Pulmonary artery endothelial cell (primary cell): ENCODE data around the gene BPIFB2. TPM values are rescaled to one million over a fixed set of nuclear protein-coding genes. Genes with fewer than 3 reads are reported as not detected.
"Not testable (repeated sequence)": the region's sequence is repeated elsewhere in the genome, so short reads cannot be mapped to it uniquely, and the experiment has no call there.

ENCODE experiments used
- DNase-seq: peaks from one replicate; pipeline ENCODE4 v3.0.0-alpha.2; 2011; ENCODE audit warnings: low read depth, low spot score
- total RNA-seq: library from RNA; depleted of rRNA; stranded (reverse); fragments of >200 nt; gene quantifications from 2 replicates; pipeline ENCODE4 v1.2.3, GENCODE V29; 2014

The BPIFB2 gene, protein sequence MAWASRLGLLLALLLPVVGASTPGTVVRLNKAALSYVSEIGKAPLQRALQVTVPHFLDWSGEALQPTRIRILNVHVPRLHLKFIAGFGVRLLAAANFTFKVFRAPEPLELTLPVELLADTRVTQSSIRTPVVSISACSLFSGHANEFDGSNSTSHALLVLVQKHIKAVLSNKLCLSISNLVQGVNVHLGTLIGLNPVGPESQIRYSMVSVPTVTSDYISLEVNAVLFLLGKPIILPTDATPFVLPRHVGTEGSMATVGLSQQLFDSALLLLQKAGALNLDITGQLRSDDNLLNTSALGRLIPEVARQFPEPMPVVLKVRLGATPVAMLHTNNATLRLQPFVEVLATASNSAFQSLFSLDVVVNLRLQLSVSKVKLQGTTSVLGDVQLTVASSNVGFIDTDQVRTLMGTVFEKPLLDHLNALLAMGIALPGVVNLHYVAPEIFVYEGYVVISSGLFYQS
- total RNA-seq, result not detected in 2 replicates

DNA sequence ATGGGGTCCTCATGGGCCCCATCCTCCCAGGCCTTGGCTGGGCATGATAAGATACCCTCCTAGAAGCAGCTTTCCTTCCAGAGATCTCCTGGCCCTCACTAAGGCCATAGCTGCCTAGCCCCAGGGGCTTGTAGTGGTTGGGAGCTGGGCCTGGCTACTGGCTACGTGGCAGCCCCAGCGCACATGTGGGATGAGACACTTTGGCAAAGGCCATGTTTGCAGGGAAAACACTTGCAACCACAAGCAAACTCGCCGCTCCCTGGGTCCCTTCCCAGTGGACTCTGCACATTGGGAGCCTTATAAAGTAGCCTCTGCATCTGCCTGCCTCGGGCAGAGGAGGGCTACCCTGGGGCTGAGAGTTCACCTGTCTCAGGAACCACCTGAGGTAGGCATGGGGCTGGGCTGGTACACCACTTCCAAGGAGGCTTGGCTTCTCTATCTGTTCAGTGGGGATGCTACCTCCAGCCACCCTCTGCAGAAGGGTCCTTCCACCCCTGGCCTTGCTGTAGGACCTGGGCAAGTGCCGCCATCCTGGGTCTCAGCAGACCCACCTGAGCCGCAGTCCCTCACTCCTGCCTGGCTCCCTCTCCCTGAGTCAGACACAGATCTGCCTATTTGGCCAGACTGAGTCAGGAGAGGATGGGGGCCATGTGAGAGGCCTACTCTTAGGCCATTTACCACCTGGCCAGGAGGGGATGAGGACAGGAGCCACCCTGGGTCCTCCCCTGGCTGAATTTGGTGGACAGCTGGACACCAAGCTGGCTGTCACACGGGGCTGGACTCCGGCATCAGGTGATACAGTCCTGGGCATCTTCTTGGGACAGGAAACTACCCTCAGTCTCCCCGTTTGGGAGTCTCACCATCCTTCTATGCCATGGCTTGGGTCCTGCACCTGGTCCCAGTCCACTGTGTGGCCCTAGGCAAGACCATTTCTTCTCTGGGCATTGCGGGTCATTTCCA lies at the start of gene BPIFB2:
Gene BPIFB2, plus strand, starts transcription at position 329 of the 960 bp plus-strand sequence. CDS start 871 bp downstream, outside the sequence.
- DNase-seq, result no peak

DNA sequence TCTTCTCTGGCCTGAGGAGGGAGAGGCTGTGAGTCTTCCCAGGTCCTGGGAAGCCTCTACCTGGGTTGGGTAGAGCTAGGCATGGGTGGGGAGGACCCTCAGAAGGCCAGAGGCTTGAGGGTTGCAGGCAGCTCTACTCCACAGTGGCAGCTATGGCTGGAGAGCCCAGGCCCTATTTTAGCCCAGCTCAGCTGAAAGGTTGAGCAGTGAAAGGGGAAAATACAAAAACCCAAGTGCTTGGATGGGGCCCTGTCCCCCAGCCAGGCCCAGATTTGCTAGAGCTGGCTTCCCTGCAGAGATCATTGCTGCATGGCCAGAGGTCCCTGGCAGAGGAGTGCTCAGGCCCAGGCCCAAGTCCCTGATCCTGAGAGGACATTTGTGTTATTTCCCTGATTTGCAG lies 48.9 kb upstream of the BPIFB2 start:
- no peak for DNase-seq

- no peak for DNase-seq
Observed at GRCh38 chr20:32959351-32960221, 47.9 kb upstream of the BPIFB2 start.

DNA sequence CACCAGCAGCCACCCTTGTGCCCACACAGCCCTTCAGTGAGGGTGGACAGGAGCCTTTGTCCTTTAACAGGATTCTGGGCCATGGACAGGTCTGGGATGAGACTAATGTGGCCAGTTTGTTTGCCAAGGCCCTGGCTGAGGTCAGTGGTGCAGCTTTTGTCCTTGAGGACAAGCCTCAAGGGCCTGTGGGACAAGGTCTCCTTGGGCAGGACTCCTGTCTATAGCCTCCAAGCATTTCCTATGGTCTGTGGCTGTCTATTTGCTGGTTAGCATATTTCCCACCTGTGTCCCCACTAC lies 47.3 kb upstream of the BPIFB2 start:
- no peak for DNase-seq

DNA sequence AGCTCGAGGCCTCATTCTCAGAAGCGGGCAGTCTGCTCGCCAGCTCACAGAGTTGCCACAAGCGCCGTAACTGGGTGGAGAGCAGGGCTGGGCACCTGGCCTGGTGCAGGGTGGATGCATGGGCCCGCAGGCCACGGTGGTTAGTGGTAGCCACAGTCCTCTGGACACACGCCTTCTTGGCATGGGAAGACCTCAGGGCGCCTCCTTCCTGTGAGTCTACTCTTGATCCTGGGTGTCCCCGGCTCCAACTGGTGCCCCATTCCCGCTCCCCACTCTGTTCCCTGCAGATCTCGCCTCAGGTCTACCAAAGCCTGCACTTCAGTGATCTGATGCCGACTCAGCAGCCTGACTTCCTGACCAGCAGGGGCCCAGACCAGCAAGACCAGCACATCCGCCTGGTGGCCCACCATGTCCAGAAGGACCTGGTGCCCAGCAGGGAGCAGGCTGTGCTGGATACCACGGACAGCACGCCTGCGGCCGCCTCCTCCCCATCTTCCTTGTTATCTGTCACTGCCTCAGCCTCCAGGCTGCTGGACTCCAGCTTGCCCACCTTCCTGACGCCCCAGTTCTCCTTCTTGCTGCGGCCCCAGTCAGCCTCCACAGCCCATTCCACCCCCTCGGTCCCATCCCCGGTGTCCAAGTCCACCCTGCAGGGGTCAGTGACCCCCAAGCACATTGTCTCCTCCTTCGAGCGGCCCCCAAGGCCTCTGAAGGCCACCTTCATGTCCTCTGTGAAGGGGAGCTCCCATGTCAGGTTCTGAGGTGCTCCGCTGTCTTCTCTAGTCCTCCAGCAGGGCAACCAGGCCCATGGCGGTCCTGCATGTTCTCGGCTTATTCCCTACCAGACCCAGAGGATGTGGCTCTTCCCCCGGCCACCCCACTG lies 46.4 kb upstream of the BPIFB2 start:
- no peak for DNase-seq

DNA sequence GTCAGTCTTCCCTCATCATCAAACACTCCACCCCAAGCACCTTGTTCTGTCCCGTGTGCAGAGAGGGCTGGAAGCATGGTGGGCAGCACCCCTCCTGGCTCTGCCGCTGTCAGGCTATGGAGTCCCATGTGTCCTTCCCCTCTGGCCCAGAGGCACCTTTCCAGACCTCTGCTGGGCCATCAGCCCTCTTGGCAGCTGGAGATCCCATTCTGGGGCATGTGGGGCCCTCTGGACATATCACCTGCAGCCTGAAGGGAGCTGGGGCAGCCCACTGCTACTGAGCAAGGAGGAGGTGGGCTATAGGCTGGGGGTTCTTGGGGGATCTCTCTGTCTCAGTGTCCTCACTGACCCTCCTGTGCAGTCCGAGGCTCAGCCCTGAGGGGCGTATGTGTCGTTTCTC lies 45.5 kb upstream of the BPIFB2 start:
- DNase-seq, result no peak

- DNase-seq, result not testable (repeated sequence)
Observed at GRCh38 chr20:32962646-32963045, 44.9 kb upstream of the BPIFB2 start.

- DNase-seq, result no peak
Observed at GRCh38 chr20:32963176-32963575, 44.3 kb upstream of the BPIFB2 start.

DNA sequence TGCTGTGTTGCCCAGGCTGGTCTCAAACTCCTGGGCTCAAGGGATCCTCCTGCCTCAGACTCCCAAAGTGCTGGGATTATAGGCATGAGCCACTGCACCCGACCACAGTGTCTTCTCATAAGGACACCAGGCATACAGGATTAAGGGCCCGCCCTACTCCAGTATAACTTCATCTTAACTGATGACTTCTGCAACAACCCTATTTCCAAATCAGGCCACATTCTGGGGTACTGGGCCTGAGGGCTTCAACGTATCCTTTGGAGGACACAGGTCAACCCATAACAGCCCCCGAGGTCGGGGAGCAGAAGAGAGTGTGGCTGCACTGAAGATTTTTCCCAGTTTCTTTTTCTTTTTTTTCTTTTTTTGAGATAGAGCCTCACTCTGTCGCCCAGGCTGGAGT lies 42.9 kb upstream of the BPIFB2 start:
- DNase-seq, result no peak

GRCh38 chr20:32965115-32965514 lies 42.4 kb upstream of the BPIFB2 start:
- DNase-seq, result no peak

DNA sequence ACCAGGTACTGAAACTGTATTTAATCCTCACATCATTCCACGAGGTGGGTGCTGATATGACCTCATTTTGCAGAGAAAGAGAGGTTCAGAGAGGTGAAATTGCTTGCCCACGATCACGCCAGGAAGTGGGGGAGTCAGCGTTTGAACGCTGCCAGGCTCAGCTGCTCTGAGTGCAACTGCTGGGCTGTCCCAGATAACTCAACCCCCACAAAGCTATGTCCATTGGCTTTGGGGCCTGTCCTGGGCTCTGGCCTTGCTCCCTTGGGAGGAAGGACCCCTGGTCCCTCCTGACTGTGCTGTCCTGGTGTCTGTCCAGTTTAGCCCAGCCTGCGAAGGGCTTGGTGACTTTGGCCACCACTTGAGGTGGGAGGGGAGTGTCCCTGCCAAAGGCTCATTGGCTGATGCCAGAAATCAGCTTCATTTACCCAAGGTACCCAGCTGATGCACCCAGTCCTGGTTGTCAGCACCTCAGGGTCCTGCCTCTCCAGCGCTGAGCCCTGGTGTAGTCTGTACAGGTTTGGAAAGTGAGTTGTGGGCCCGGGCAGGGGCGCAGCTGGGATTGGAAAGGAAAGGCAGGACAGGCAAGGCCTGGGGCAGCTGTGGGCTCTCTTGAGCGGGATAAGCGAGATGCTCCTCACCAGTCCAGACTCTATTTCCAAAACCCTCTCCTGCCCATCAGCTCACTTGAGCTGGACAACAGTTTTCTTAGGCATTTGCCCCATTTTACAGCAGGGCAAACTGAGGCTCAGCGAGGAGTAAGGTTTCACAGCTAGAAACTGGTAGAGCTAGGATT lies 41.7 kb upstream of the BPIFB2 start:
- no peak for DNase-seq

GRCh38 chr20:32966382-32966781 lies 41.1 kb upstream of the BPIFB2 start:
- no peak for DNase-seq

GRCh38 chr20:32966881-32967781 lies 40.4 kb upstream of the BPIFB2 start:
- no peak for DNase-seq

GRCh38 chr20:32967961-32968457 lies 39.5 kb upstream of the BPIFB2 start:
- DNase-seq, result no peak

DNA sequence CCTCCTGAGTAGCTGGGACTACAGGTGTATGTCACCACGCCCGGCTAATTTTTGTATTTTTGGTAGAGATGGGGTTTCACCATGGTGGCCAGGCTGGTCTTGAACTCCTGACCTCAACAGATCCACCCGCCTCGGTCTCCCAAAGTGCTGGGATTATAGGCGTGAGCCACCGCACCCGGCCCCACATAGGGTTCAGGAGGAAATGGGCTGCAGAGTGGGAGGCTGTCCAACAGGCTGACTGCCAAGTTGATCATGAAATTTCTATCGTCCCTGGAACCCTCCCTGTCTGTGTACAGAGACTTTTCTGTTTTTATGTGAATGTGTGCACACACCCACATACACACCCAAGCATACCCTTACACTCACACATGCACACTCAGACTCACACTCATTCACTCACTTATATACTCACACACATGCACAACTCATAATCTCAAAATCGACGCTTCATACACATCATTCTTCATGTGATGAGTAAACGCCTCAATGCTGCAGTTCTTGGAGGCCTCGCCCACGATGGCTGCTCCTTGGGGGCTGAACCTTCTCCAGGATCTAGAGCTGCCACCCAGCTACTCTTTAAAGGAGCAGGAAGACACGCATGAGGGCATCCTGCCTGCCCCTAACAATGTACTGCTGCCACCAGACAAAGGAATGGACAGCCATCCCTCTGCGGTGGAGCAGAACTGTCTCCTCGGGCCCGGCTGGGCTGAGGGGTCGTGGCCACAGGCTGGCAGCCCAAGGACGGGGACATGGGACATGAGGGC lies 38.8 kb upstream of the BPIFB2 start:
- DNase-seq, result no peak

DNA sequence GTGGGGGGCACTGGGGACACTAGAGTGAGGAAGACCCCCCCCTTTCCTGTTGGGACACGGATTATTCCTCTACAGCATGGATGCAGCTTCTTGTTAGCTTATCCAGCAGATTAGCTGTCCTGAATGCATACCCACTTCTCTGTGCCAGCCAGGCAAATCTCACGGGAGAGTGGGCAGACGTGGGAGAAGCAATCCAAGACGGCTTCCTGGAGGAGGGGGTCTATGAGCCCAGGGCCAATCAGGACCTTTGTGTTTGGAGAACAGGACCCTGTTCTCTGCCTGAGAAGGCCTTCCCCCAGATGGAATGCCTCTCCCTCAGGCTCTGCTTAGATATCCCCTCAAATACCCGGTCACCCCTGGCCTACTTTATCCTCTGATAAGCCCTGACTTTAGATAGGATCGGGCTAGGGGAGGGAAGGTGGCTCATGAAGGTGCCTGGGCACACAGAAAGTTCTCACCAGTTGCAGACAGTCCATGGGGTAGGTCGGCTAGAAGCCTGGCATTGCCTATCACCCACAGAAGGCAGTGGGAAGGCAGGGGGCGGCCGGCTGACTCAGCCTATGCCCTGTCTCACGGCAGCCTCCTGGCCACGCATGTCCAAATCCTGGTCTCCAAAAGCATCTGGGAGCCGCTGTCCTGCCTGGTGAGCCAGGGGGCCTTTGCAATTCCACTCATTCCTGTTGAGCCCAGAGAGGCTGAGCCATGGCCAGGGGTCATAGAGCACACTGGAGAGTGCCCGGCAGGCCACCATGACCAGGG lies 38.0 kb upstream of the BPIFB2 start:
- DNase-seq, result no peak
